HG03558 (cell line): Measurements from ENCODE around the gene STYXL1.

Experiments used
- ATAC-seq: cut with Tn5 transposase; IDR thresholded peaks from one replicate; pipeline ENCODE4 v1.9.1; 2021; ENCODE audit warnings: moderate number of reproducible peaks; ENCODE audit not compliant: unreplicated experiment; ENCODE audit errors: extremely low read depth

STYXL1 gene

GRCh38 chr7:75962607-75963380 is 85.0 kb downstream of the STYXL1 start:
- no peak for ATAC-seq

- no peak for ATAC-seq
These were observed 86.6 kb downstream of the STYXL1 start for GRCh38 chr7:75961218-75961617.

DNA sequence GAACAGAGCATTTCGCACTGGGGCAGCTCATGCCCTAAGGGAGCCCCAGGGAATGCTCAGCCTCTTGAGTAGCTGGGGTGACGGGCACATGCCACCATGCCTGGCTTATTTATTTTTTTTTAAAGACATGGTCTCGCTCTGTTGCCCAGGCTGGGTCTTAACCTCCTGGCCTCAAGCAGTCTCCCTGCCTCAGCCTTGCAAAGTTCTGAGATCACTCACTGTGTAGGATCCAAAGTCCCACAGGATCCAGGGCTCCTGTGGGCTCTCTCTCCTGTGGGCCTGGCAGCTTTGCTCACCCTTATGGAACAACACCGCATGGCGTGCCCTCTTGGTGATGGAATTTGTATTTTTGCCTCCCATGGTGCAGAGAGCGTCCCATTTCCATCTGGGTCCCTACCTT is 87.4 kb downstream of the STYXL1 start:
- ATAC-seq: no peak

DNA sequence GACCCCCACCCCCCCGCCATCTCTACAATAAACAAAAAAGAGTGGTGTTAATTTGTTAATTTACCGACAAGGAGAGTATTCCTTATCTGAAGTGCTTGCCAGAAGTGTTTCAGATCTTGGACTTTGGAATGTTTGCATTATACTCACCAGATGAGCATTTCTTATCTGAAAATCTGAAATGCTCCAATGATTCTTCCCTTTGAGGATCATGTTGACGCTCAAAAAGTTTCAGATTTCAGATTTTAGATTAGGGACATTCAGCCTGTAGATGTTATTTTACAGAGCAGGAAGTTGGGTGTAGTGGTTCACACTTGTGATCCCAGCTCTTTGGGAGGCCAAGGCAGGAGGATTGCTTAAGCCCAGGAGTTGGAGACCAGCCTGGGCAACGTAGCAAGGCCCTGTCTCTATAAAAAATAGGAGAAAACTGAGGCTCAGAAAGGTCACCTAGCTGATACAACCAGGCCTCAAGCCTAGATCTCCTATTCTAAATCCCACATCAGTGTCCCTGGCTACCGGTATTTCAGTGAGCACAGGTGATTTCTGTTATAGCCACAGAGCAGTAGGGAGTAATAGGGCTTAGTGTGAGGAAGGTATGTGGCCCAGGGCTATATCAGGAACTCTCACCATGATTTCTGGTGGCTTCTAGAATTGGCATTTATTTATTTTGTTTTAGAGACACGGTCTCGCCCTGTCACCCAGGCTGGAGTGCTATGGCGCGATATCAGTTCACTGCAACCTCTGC is 88.8 kb downstream of the STYXL1 start:
- ATAC-seq: no peak

DNA sequence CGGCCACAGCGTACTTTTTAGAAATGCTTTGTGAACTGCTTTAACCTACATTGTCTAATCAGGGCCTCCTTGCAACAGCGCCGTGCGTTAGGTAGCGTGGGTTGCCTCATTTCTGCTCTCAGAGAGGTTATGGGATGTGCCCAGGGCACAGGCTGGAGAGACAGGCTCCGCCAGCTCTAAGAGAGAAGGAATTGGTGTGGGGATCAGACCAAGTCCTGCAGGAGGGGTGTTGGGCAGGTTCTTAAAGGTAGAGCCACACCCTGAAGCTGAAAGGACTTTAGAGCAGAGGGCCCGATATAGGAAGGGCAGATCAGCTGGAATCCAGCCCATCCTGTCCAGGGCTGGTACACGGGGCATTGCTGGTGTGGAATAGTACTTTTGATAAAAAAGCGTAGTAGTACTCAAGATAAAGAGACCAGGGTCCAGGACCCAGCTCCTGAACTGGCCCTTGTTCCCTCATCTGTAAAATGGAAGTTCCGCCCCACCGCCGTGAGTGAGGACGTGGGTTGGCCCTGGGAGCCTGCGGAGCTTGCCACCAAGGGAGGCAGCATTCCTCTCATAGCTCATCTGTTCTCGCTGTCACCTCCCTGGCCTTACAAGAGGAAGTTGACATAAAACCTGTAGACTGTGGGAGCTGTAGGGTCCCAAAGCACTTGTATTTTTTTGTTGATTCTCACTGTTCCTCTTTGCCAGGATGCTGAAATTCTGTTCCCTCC is 90.6 kb downstream of the STYXL1 start:
- ATAC-seq: no peak

DNA sequence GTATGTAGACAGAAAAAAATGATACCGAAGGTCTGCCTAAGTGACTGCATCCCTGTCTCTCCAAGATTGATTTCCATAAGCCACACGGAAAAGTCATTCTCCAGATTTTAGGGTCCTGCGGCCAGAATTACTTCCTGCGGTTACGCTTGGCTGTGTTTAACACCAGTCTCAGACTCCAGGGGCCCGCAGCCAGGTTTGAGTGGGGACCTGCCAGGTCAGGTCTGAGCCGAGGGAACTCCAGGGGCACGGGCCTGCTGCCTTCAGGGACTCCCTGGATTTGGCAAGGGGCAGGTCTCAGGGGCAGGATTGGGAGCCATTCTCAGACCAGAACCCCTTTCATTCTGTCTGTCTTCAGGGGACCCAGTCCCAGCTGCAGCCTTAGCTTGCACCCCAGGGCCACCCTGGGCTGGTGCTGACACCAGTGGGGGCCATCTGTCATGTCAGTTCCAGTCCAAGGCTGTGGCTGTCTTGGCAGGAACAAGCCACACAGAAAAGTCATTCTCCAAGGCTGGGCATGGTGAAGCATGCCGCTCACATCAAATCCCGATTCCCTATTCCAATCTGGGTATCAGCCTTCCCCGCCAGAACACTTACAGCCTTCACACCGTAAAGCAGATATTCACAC is 92.4 kb downstream of the STYXL1 start:
- ATAC-seq: no peak

GRCh38 chr7:75953931-75954330 is 93.9 kb downstream of the STYXL1 start:
- ATAC-seq: no peak

GRCh38 chr7:75953431-75953830 is 94.4 kb downstream of the STYXL1 start:
- no peak for ATAC-seq

- ATAC-seq: no peak
These were observed 96.3 kb downstream of the STYXL1 start for GRCh38 chr7:75951506-75951905.

DNA sequence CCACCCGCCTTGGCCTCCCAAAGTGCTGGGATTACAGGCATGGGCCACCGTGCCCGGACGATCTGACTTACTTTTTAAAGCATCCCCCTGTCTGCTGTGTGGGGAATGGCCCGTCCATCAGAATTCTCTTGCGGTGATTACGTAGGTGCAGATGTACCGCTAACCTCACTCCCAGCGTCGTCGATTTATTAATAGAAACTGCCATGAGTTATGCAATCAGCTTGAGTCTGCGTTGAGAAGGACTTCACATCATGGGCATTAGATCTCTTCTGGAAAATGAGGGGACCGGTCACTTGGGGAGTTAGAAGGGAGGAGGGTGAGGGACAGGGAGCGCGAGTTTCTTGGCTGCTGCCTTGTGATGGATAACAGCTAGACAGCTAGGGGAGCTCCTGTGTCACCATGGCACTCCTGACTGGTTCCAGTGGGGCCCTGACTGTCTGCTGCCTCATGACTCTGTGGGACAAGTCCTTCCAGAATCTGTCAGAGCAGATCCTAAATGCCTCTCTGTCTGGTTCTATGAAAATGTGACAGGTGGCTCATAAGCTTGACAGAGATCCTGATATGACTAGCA is 97.6 kb downstream of the STYXL1 start:
- no peak for ATAC-seq

DNA sequence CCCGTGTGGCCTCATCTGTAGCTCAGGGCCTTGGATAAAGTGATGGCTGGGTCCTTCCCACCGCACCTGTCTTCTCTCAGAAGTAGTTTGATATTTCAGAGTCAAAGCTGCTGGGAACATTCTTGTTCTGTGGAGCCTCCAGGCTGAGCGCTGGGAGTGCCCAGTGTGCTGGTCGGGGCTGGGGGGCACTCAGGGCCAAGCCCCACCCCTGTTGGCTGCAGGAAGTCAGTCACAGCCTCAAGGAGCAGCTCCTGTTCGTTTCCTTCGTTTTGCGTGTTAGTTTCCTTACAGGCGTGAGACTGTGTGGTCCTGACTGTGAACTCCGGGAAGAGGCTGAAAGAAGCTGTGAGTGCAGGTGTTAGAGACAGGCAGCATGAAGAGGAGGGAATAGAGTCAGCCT is 99.6 kb downstream of the STYXL1 start:
- no peak for ATAC-seq
